GM18507 (cell line): Measurements from ENCODE around the gene PFKFB2.

Source experiments
- DNase-seq: peaks from one replicate; pipeline ENCODE4 v3.0.0; 2011; ENCODE audit warnings: low read depth; ENCODE audit not compliant: insufficient read length; ENCODE audit errors: extremely low spot score
- FAIRE-seq: peaks from 2 replicates; lab custom pipeline; 2011; peaks lifted over from hg19 to GRCh38; lab: Jason Lieb, UNC

PFKFB2 gene

GRCh38 chr1:207021139-207021861, 31.8 kb upstream of the PFKFB2 start:
- no peak for DNase-seq
- no peak for FAIRE-seq

GRCh38 chr1:207021876-207022596, 31.0 kb upstream of the PFKFB2 start:
- FAIRE-seq = no peak
- no peak for DNase-seq

GRCh38 chr1:207022996-207023679, 29.9 kb upstream of the PFKFB2 start:
- DNase-seq = no peak
- FAIRE-seq = no peak

- FAIRE-seq = no peak
- no peak for DNase-seq
Observed at GRCh38 chr1:207024202-207025145, 28.6 kb upstream of the PFKFB2 start.

GRCh38 chr1:207025146-207025880, 27.8 kb upstream of the PFKFB2 start:
- DNase-seq (no peak), FAIRE-seq (no peak)

- DNase-seq = no peak
- no peak for FAIRE-seq
Observed at GRCh38 chr1:207026104-207026534, 27.0 kb upstream of the PFKFB2 start.

GRCh38 chr1:207027206-207027777, 25.8 kb upstream of the PFKFB2 start:
- DNase-seq = no peak
- no peak for FAIRE-seq

GRCh38 chr1:207027921-207028320, 25.2 kb upstream of the PFKFB2 start:
- FAIRE-seq (no peak), DNase-seq (no peak)

GRCh38 chr1:207028884-207029650, 24.0 kb upstream of the PFKFB2 start:
- FAIRE-seq (no peak), DNase-seq (no peak)

- DNase-seq (no peak), FAIRE-seq (no peak)
Observed at GRCh38 chr1:207029701-207030521, 23.2 kb upstream of the PFKFB2 start.

- no peak for DNase-seq
- FAIRE-seq = no peak
Observed at GRCh38 chr1:207030522-207031009, 22.5 kb upstream of the PFKFB2 start.

GRCh38 chr1:207031016-207031415, 22.1 kb upstream of the PFKFB2 start:
- FAIRE-seq = no peak
- no peak for DNase-seq

GRCh38 chr1:207031632-207032264, 21.3 kb upstream of the PFKFB2 start:
- no peak for DNase-seq
- no peak for FAIRE-seq

GRCh38 chr1:207032528-207033017, 20.5 kb upstream of the PFKFB2 start, which contains the start of gene C1orf116:
Gene C1orf116 (minus strand): TSS chr1:207032756. CDS start chr1:207027598, 5,158 bp downstream.
- no peak for DNase-seq

GRCh38 chr1:207033302-207033701, 19.8 kb upstream of the PFKFB2 start:
- FAIRE-seq = no peak
- no peak for DNase-seq

More at GRCh38 chr1:207032528-207033017, 20.5 kb upstream of the PFKFB2 start, which contains the start of gene C1orf116:
- no peak for FAIRE-seq

GRCh38 chr1:207034208-207034607, 18.9 kb upstream of the PFKFB2 start:
- DNase-seq (no peak), FAIRE-seq (no peak)
